GM10266 (cell line): ENCODE results near the gene EXOC3L4.

ENCODE experiments used
- DNase-seq: peaks from one replicate; pipeline ENCODE4 v3.0.0; 2012; ENCODE audit errors: extremely low spot score
- TF ChIP-seq, protein P1 (sequence below): IDR thresholded peaks from 2 replicates; pipeline ENCODE4 v1.5.1; 2012; ENCODE audit warnings: mild to moderate bottlenecking, low read depth; ENCODE audit not compliant: control insufficient read depth, insufficient read depth; ENCODE audit errors: missing control alignments

EXOC3L4 gene

DNA sequence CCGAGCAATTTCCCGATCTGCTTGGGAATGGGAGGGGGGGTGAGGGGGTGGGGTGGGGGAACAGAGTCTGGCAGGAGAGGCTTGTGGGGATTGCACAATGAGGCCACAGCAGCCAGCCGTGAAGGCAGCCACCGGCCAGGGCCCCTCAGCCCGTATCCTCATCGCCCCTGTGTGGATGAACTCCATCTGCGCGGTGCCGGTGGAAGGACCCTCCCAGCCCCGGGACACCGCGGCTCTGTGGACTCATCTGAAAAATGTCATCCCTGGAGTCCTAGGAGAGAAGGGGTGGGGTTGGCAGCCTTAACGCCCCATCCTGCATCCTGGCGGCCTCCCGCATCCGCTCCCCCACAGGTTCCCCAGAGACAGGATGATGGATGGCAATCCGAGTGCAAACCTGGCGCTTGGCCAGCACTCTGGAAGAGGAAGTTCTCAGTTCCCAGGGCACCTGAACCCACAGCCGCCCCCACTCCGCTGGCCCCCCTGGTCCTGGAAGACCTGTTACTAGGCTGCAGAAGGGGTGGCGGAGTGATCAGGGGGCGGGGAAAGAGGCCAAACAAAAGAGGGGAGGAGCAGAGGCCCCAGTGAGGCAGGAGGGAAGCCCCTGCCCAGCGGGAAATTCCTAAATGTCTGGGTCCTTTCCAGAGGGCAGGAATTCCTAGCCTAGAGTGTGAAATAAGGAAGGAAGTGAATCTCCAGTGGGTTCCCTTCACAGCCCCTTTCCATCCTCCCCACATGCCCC is 27.5 kb downstream of the EXOC3L4 start:
- TF ChIP-seq, protein P1, sequence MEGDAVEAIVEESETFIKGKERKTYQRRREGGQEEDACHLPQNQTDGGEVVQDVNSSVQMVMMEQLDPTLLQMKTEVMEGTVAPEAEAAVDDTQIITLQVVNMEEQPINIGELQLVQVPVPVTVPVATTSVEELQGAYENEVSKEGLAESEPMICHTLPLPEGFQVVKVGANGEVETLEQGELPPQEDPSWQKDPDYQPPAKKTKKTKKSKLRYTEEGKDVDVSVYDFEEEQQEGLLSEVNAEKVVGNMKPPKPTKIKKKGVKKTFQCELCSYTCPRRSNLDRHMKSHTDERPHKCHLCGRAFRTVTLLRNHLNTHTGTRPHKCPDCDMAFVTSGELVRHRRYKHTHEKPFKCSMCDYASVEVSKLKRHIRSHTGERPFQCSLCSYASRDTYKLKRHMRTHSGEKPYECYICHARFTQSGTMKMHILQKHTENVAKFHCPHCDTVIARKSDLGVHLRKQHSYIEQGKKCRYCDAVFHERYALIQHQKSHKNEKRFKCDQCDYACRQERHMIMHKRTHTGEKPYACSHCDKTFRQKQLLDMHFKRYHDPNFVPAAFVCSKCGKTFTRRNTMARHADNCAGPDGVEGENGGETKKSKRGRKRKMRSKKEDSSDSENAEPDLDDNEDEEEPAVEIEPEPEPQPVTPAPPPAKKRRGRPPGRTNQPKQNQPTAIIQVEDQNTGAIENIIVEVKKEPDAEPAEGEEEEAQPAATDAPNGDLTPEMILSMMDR: no peak
- DNase-seq: peak; percentile 69

DNA sequence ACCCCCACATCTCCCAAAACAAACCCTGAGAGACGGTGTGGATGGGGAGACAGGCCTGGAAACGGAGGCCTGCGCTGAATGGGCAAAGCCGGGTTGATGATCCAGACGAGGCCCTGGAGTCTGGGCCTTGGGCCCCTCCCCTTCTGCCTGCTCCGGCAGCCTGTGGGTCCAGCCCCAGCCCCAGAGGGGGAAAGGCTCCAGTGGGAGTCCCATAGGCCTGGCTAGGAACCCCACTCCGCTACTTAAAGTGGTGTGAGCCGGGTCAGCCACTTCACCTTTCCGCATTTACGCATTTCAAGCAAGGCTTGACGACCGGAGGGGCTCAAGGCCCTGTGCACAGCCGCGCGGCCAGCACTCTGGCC is 28.0 kb downstream of the EXOC3L4 start:
- DNase-seq: no peak
- TF ChIP-seq, protein P1: no peak

DNA sequence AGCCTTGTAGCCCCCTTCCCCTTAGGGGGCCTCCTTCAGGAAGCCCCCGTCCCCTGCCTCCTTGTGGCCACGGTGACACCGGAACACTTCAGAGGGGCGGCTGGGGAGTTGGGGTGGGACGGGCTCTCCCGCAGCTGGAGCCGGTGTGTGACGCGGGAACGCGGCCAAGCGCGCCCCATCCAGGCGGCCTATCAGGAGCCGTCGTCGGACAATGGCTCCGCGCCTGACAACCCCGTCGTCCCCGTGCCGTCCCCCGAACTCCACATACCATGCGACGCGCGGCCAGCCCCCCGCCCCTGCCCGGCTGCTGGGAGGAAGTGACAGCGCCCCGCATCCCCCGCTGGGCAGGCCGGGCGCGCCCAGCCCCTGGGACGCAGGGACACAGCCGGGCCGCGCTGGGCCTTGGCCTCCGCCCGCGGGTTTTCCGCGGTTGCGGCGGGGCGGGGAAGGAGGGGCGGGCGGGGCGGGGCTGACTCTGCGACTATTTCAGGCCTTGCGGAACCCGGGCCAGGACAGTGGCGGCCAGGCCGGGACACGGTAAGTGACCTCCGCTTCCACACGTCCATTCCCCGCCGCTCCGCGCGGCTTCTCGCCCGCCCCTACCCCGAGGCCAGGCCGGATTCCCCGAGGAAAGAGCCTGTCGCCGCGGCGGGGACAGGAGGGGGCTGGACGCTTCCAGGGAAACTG is 28.6 kb downstream of the EXOC3L4 start, which contains the start of gene TNFAIP2:
Gene TNFAIP2 (plus strand): TSS at position 515 of the 687 bp plus-strand sequence. CDS start 2,997 bp downstream, outside the sequence.
- TF ChIP-seq, protein P1: peak; percentile 3
- DNase-seq: peak; percentile 75

DNA sequence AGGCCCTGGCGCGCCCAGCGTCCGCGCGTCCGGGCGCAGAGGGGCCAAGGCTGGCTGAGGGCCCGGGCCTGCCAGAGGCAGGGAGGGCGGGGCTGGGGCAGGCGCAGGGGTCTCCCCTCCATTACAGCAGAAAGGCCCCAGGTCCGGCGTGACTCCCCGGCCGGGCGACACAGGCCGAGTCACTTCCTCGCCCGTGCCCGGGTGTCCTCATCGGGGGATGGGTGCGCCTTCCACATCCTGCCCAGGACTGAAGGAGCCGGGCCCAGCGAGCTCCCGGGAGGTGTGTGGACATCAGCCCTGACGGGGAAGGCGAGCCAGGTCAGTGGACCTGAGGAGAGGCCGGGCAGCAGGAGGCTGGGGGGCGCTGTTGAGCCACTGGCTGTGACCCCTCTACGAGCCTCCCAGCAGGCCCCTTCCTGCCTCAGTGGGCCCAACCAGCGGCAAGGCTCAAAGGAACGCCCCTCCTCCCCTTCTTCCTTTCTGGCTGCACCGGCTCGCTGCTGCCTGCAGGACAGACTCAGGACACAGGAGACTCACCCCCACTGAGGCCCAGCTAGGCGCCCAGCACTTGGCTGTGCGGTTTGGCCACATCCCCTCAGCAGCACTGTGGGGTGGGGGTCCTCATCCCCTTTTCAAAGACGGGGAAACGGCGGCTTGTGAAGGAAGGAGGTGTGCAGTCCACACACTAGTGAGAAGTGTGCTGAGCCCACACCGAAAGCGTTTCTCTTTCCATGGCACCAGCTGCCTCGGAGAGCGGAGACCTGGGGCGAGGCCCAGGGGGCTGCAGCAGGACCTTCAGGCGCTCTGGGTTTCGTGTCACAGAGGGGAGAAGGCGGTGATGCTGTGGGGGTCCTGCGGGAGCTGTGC is 29.3 kb downstream of the EXOC3L4 start:
- DNase-seq: peak; percentile 71
- TF ChIP-seq, protein P1: peak; percentile 55

DNA sequence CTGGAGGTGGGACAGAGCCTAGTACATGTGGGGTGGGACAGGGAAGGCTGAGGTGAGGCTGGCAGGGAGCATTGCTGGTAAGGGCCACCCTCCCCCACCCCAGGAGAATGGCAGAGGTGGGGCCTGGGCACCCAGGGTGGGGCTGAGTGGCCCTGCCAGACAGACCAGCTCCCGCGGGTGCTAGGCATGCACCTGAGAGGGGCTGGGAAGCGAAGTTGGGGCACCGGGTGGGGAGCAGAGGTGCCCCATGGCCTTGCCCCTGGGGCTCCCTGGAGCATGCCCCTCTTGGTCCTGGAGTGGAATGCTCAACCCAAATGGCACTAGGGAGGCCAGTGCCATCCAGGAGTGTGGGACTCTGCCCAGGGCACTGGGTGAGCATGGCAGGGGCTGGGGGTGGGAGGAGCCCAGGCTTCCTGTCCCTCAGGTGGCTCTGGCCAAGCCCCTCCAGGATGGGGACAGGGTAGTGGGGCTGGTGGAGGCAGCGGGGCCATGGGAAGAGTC is 30.0 kb downstream of the EXOC3L4 start:
- no peak for DNase-seq
- TF ChIP-seq, protein P1: no peak

DNA sequence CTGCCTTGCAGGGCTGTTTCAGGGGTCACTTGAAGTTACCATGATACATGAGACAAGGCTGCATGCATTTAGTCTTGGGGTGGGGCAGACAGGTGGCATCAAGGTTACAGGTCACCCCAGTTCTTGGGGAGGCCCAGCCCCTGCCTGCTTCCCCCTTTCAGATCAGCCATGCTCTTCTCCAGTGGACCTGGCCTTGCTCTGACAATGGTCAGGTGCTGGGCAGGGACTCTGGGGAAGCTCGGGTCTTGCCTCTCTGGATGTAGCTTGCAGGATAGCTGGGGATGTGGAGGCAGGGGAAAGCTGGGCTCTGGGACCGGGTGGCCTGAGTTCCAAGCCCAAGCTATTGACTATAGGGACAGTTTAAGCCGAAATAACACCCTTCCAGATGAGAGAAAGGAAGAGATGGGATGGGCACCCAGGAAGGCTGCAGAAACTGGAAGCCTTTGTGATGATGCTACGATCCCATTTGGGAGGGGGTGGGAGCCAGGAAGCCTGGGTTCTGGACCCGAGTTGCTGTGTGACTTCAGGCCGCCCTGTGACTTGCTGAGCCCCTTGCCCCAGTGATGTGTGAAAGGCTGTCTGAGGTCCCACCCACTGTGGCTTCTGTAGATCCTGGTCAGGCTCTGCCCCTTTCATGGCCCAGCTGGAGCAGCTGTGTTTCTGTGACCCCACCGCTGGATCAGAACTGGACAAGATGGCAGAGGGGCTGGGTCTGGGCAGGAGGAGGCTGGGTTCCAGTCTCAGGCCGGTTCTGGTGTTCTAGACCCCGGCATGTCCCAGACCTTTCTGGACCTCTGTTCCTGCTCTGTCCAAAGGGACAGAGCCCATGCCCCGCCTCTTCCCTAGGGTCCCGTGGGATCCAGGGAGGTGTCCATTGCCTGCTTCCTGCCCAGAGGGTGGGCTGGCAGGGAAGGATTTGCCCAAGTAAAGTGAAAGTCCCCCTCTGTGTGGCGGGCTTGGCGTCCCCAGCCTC is 30.9 kb downstream of the EXOC3L4 start:
- TF ChIP-seq, protein P1: no peak
- no peak for DNase-seq
